KMS-11 (cell line): ENCODE results near the gene SEZ6.

Experiments used
- H2AFZ ChIP-seq: fragments of 200-600 bp; sonication (generic); 2 replicates; pipeline ENCODE4 v1.6.1; 2016; ENCODE audit warnings: antibody characterized with exemption, mixed run types, low read depth
- H3K27ac ChIP-seq: fragments of 200-600 bp; sonication (generic); 2 replicates; pipeline ENCODE4 v1.6.1; 2016; ENCODE audit warnings: mild to moderate bottlenecking, mixed run types
- H3K27me3 ChIP-seq: fragments of 200-600 bp; sonication (generic); 2 replicates; pipeline ENCODE4 v1.6.1; 2017; ENCODE audit warnings: mild to moderate bottlenecking, low read depth, mixed run types, moderate library complexity; ENCODE audit not compliant: insufficient read depth
- H3K36me3 ChIP-seq: fragments of 200-600 bp; sonication (generic); 2 replicates; pipeline ENCODE4 v1.6.1; 2017; ENCODE audit warnings: mild to moderate bottlenecking, mixed run types; ENCODE audit not compliant: insufficient read depth
- H3K4me1 ChIP-seq: fragments of 200-600 bp; sonication (generic); 2 replicates; pipeline ENCODE4 v1.6.1; 2016; ENCODE audit warnings: mild to moderate bottlenecking, low read depth, mixed run types; ENCODE audit not compliant: poor library complexity, severe bottlenecking
- H3K4me2 ChIP-seq: fragments of 200-600 bp; sonication (generic); 2 replicates; pipeline ENCODE4 v1.7.0; 2016; ENCODE audit warnings: mild to moderate bottlenecking, mixed run types
- H3K4me3 ChIP-seq: fragments of 200-600 bp; sonication (generic); IDR thresholded peaks from 2 replicates; pipeline ENCODE4 v1.6.1; 2017; ENCODE audit warnings: low read depth, low read length, mixed read lengths; ENCODE audit not compliant: insufficient read depth
- H3K79me2 ChIP-seq: fragments of 200-600 bp; sonication (generic); 2 replicates; pipeline ENCODE4 v1.6.1; 2016; ENCODE audit warnings: low read depth, mixed run types; ENCODE audit not compliant: insufficient read depth
- H3K9ac ChIP-seq: fragments of 200-600 bp; sonication (generic); 2 replicates; pipeline ENCODE4 v1.6.1; 2016; ENCODE audit warnings: mild to moderate bottlenecking, mixed run types
- H4K20me1 ChIP-seq: fragments of 200-600 bp; sonication (generic); 2 replicates; pipeline ENCODE4 v1.6.1; 2016; ENCODE audit warnings: mild to moderate bottlenecking, mixed run types; ENCODE audit not compliant: insufficient read depth
- CTCF ChIP-seq: fragments of 200-600 bp; sonication (generic); conservative IDR thresholded peaks from 2 replicates; pipeline ENCODE4 v1.6.1; 2017; ENCODE audit warnings: low read depth, mild to moderate bottlenecking, antibody characterized with exemption, low read length, moderate library complexity, mixed read lengths

Gene SEZ6

DNA sequence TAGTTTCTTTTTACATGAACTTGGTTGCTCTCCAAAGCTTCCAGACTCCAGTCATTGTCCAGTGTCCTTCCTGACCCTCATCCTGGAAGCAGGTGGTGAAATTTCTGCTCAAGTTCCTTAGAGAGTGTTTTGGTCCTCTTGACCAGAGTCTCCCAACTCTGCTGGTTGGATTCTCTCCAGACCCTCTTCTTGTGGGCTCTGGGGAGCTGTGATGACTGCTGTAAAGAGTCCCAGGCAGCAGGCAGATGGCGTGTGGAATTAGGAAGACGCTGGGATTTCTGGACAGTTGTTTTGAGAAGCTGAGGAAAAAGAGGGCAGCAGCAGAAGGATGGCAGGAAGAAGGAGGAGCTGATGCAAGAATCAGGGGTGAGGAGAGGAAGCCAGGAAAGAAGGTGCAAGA lies 1.6 kb upstream of the SEZ6 start:
- peaks cover 71% of the 10 kb centered on the region for H3K27me3 ChIP-seq
- TF ChIP-seq CTCF: no peak
- H4K20me1 ChIP-seq: no peaks in the 10 kb centered on the region
- H3K36me3 ChIP-seq: no peaks in the 10 kb centered on the region
- H3K79me2 ChIP-seq: no peaks in the 10 kb centered on the region
- no peak overlapping the region for H3K9ac ChIP-seq
- no peak overlapping the region for H3K27ac ChIP-seq
- H2AFZ ChIP-seq: no peak overlapping the region
- H3K4me1 ChIP-seq: no peaks in the 10 kb centered on the region
- no peak overlapping the region for H3K4me2 ChIP-seq
- H3K4me3 ChIP-seq: no peak overlapping the region

DNA sequence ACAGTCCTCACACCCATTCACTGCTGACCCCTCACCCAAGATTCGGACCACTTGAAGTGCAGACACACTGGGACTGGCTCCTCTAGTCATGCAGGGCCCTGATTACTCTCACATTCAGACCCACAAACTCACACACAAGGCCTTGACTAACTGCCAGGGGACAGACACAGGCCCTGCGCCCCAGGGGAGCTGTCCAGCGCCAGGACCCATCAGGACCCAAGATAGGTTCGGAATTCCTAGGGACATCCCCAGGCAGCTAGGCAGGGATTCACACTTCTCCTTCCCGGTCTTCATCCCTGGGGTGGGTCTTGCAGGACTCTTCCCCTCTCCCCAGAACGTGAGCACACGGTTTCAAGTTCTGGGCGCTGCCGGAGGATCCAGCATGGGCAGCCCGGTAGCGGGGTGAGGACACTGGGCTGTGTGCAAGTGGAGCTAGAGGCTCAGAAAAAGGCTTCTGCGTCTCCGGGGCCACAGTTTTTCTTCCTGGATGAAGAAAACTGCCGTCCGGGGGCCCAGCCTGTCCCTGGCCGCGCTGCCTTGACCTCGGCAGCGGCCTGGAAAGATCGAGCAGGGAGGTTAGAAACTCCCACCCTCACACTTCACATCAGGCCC lies 1.6 kb downstream of the SEZ6 start:
- no peaks in the 10 kb centered on the region for H3K36me3 ChIP-seq
- H3K79me2 ChIP-seq: no peaks in the 10 kb centered on the region
- no peak overlapping the region for H3K4me3 ChIP-seq
- H3K27ac ChIP-seq: no peak overlapping the region
- no peaks in the 10 kb centered on the region for H3K4me1 ChIP-seq
- H3K9ac ChIP-seq: no peak overlapping the region
- no peak for TF ChIP-seq CTCF
- H2AFZ ChIP-seq: no peak overlapping the region
- H4K20me1 ChIP-seq: no peaks in the 10 kb centered on the region
- H3K27me3 ChIP-seq: peaks cover 83% of the 10 kb centered on the region
- no peak overlapping the region for H3K4me2 ChIP-seq

DNA sequence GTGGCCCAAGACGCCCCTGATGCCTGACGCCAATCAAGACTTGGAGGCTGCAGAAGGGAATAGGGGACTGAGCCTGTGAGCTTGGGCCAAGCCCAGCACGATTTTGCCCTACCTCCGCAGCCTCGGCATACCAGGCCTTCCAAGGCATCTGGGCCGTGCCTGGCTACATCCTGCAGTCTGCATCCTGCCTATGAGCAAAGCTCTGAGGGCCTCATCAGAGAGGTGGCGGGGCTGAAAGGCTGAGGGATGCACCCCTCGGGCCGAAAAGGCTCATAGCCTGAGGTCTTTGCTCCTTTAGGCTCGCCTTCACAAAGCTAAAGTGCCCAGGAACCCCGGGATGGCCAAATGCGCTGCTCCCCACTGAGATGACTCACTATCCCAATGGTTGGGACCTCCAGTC lies 2.5 kb downstream of the SEZ6 start:
- Histone ChIP-seq H3K27ac (no peak overlapping the region), H3K4me3 (no peak overlapping the region), H3K9ac (no peak overlapping the region), H2AFZ (no peak overlapping the region), H3K4me2 (no peak overlapping the region), H4K20me1 (no peaks in the 10 kb centered on the region), H3K27me3 (peaks cover 84% of the 10 kb centered on the region), H3K36me3 (no peaks in the 10 kb centered on the region), H3K4me1 (no peaks in the 10 kb centered on the region), H3K79me2 (no peaks in the 10 kb centered on the region)
- no peak for TF ChIP-seq CTCF

- no peaks in the 10 kb centered on the region for H4K20me1 ChIP-seq
- no peaks in the 10 kb centered on the region for H3K79me2 ChIP-seq
- no peaks in the 10 kb centered on the region for H3K4me1 ChIP-seq
- TF ChIP-seq CTCF: no peak
- no peak overlapping the region for H3K4me2 ChIP-seq
- H3K36me3 ChIP-seq: no peaks in the 10 kb centered on the region
- H2AFZ ChIP-seq: no peak overlapping the region
- H3K9ac ChIP-seq: no peak overlapping the region
- H3K27ac ChIP-seq: no peak overlapping the region
- no peak overlapping the region for H3K4me3 ChIP-seq
- peaks cover 85% of the 10 kb centered on the region for H3K27me3 ChIP-seq
These were observed 3.0 kb downstream of the SEZ6 start for GRCh38 chr17:29002811-29003210.

DNA sequence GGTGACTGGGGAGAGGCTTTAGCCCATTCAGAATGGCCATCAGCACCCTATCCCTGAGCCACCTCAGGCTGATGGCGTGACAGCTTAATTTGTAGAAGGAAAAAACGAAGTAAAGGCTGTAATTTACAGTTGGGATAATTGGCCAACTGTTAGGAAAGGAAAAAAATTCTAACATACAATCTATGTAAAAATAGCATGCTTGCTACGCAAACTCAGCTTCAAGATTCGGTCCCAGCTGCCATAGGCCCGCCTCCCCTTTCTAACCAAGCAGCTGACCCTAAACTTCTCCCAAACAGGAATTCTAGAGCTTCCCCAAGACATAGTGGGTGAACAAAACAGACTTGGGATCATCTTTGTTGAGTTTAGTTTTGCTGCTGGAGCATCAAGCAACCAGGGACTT lies 4.9 kb downstream of the SEZ6 start:
- H2AFZ ChIP-seq: no peak overlapping the region
- no peak for TF ChIP-seq CTCF
- no peak overlapping the region for H3K4me3 ChIP-seq
- H3K4me2 ChIP-seq: no peak overlapping the region
- H4K20me1 ChIP-seq: no peaks in the 10 kb centered on the region
- peaks cover 72% of the 10 kb centered on the region for H3K27me3 ChIP-seq
- no peaks in the 10 kb centered on the region for H3K79me2 ChIP-seq
- H3K9ac ChIP-seq: no peak overlapping the region
- H3K36me3 ChIP-seq: no peaks in the 10 kb centered on the region
- no peak overlapping the region for H3K27ac ChIP-seq
- H3K4me1 ChIP-seq: no peaks in the 10 kb centered on the region
